HEK293 (cell line): ENCODE results near the gene ZCCHC3.

Experiments used
- EGR2 ChIP-seq: fragments of 450-650 bp; formaldehyde crosslinking; IDR thresholded peaks from 2 replicates; pipeline ENCODE4 v1.5.1; 2016; ENCODE audit warnings: low read depth, missing biosample characterization, missing genetic modification characterization
- GLI4 ChIP-seq: fragments of 450-650 bp; formaldehyde crosslinking; IDR thresholded peaks from 2 replicates; pipeline ENCODE4 v1.5.1; 2016; ENCODE audit warnings: missing biosample characterization, missing genetic modification characterization
- HOXC10 ChIP-seq: sonication (generic); formaldehyde crosslinking; IDR thresholded peaks from 2 replicates; pipeline ENCODE4 v1.8.1; 2023; ENCODE audit warnings: mild to moderate bottlenecking, missing genetic modification reagents
- KLF10 ChIP-seq: fragments of 450-650 bp; IDR thresholded peaks from 2 replicates; pipeline ENCODE4 v1.5.1; 2018; ENCODE audit warnings: missing biosample characterization, mild to moderate bottlenecking, missing genetic modification characterization
- SP7 ChIP-seq: fragments of 450-650 bp; formaldehyde crosslinking; IDR thresholded peaks from 2 replicates; pipeline ENCODE4 v1.5.1; 2016; ENCODE audit warnings: missing biosample characterization, missing genetic modification characterization
- TCF7L2 ChIP-seq: IDR thresholded peaks from 2 replicates; pipeline ENCODE4 v1.6.1; 2011; ENCODE audit warnings: low read depth, mild to moderate bottlenecking, inconsistent platforms, low read length, moderate library complexity, borderline replicate concordance
- WT1 ChIP-seq: fragments of 450-650 bp; formaldehyde crosslinking; IDR thresholded peaks from 2 replicates; pipeline ENCODE4 v1.5.1; 2016; ENCODE audit warnings: missing biosample characterization, missing genetic modification characterization
- ZBTB10 ChIP-seq: fragments of 450-650 bp; formaldehyde crosslinking; IDR thresholded peaks from 2 replicates; pipeline ENCODE4 v1.5.1; 2016; ENCODE audit warnings: missing biosample characterization, missing genetic modification characterization
- ZBTB21 ChIP-seq: fragments of 450-650 bp; formaldehyde crosslinking; IDR thresholded peaks from 2 replicates; pipeline ENCODE4 v1.5.1; 2017; ENCODE audit warnings: missing biosample characterization, missing genetic modification characterization
- ZBTB26 ChIP-seq: fragments of 450-650 bp; formaldehyde crosslinking; optimal IDR thresholded peaks from 2 replicates; pipeline ENCODE3; 2016; ENCODE audit warnings: missing biosample characterization, mild to moderate bottlenecking, missing genetic modification characterization
- ZBTB8A ChIP-seq: fragments of 450-650 bp; formaldehyde crosslinking; IDR thresholded peaks from 2 replicates; pipeline ENCODE4 v1.5.1; 2016; ENCODE audit warnings: missing biosample characterization, missing genetic modification characterization
- ZIC2 ChIP-seq: fragments of 450-650 bp; formaldehyde crosslinking; IDR thresholded peaks from 2 replicates; pipeline ENCODE4 v1.5.1; 2016; ENCODE audit warnings: missing biosample characterization, missing genetic modification characterization
- ZNF132 ChIP-seq: fragments of 450-650 bp; formaldehyde crosslinking; IDR thresholded peaks from 2 replicates; pipeline ENCODE4 v1.5.1; 2017; ENCODE audit warnings: missing biosample characterization, missing genetic modification characterization, borderline replicate concordance
- ZNF133 ChIP-seq: fragments of 450-650 bp; formaldehyde crosslinking; IDR thresholded peaks from 2 replicates; pipeline ENCODE4 v1.5.1; 2016; ENCODE audit warnings: missing biosample characterization, missing genetic modification characterization
- ZNF148 ChIP-seq: fragments of 450-650 bp; formaldehyde crosslinking; IDR thresholded peaks from 2 replicates; pipeline ENCODE4 v1.5.0; 2017; ENCODE audit warnings: missing biosample characterization, missing genetic modification characterization, borderline replicate concordance
- ZNF202 ChIP-seq: fragments of 450-650 bp; formaldehyde crosslinking; IDR thresholded peaks from 2 replicates; pipeline ENCODE4 v1.5.1; 2016; ENCODE audit warnings: missing biosample characterization, missing genetic modification characterization, borderline replicate concordance
- ZNF223 ChIP-seq: fragments of 450-650 bp; formaldehyde crosslinking; IDR thresholded peaks from 2 replicates; pipeline ENCODE4 v1.5.1; 2016; ENCODE audit warnings: missing biosample characterization, missing genetic modification characterization
- ZNF23 ChIP-seq: fragments of 450-650 bp; formaldehyde crosslinking; IDR thresholded peaks from 2 replicates; pipeline ENCODE4 v1.5.1; 2016; ENCODE audit warnings: missing biosample characterization, missing genetic modification characterization, borderline replicate concordance
- ZNF274 ChIP-seq, 2 experiments: fragments of 200-500 bp in 1 of 2; fragments of 450-650 bp in 1 of 2; sonication (Bioruptor generic) in 1 of 2; formaldehyde crosslinking in 1 of 2; IDR thresholded peaks; 2 replicates each; pipeline versions ENCODE4 v1.5.1 to v1.6.1; 2014 to 2016; ENCODE audit warnings: borderline replicate concordance in 1 of 2, inconsistent platforms in 1 of 2, low read length in 1 of 2, missing biosample characterization in 1 of 2, missing genetic modification characterization in 1 of 2
- ZNF354C ChIP-seq: fragments of 450-650 bp; formaldehyde crosslinking; IDR thresholded peaks from 2 replicates; pipeline ENCODE4 v1.5.1; 2016; ENCODE audit warnings: missing biosample characterization, missing genetic modification characterization, low read depth, borderline replicate concordance
- ZNF37A ChIP-seq: fragments of 450-650 bp; IDR thresholded peaks from 2 replicates; pipeline ENCODE4 v1.5.1; 2018; ENCODE audit warnings: missing biosample characterization, missing genetic modification characterization
- ZNF488 ChIP-seq: fragments of 450-650 bp; formaldehyde crosslinking; IDR thresholded peaks from 2 replicates; pipeline ENCODE4 v1.5.1; 2016; ENCODE audit warnings: missing biosample characterization, missing genetic modification characterization
- ZNF544 ChIP-seq: fragments of 450-650 bp; formaldehyde crosslinking; IDR thresholded peaks from 2 replicates; pipeline ENCODE4 v1.5.0; 2017; ENCODE audit warnings: missing biosample characterization, missing genetic modification characterization
- ZNF596 ChIP-seq: fragments of 450-650 bp; IDR thresholded peaks from 2 replicates; pipeline ENCODE4 v1.5.0; 2018; ENCODE audit warnings: missing biosample characterization, mild to moderate bottlenecking, missing genetic modification characterization, moderate library complexity
- ZNF621 ChIP-seq: fragments of 450-650 bp; formaldehyde crosslinking; IDR thresholded peaks from 2 replicates; pipeline ENCODE4 v1.5.1; 2017; ENCODE audit warnings: missing biosample characterization, missing genetic modification characterization
- ZNF654 ChIP-seq: fragments of 450-650 bp; formaldehyde crosslinking; IDR thresholded peaks from 2 replicates; pipeline ENCODE4 v1.5.1; 2016; ENCODE audit warnings: low read depth, missing biosample characterization, missing genetic modification characterization
- ZNF791 ChIP-seq: fragments of 450-650 bp; formaldehyde crosslinking; IDR thresholded peaks from 2 replicates; pipeline ENCODE4 v1.5.1; 2016; ENCODE audit warnings: missing biosample characterization, missing genetic modification characterization
- ZSCAN16 ChIP-seq: fragments of 450-650 bp; formaldehyde crosslinking; IDR thresholded peaks from 2 replicates; pipeline ENCODE4 v1.5.1; 2016; ENCODE audit warnings: missing biosample characterization, missing genetic modification characterization
- TF ChIP-seq, protein P1 (sequence below): fragments of 450-650 bp; formaldehyde crosslinking; conservative IDR thresholded peaks from 2 replicates; pipeline ENCODE4 v1.5.1; 2016; ENCODE audit warnings: low read depth, missing biosample characterization, missing genetic modification characterization

Gene ZCCHC3

GRCh38 chr20:266596-267562 lies 30.5 kb upstream of the ZCCHC3 start (continued):
- TF ChIP-seq, protein P1, sequence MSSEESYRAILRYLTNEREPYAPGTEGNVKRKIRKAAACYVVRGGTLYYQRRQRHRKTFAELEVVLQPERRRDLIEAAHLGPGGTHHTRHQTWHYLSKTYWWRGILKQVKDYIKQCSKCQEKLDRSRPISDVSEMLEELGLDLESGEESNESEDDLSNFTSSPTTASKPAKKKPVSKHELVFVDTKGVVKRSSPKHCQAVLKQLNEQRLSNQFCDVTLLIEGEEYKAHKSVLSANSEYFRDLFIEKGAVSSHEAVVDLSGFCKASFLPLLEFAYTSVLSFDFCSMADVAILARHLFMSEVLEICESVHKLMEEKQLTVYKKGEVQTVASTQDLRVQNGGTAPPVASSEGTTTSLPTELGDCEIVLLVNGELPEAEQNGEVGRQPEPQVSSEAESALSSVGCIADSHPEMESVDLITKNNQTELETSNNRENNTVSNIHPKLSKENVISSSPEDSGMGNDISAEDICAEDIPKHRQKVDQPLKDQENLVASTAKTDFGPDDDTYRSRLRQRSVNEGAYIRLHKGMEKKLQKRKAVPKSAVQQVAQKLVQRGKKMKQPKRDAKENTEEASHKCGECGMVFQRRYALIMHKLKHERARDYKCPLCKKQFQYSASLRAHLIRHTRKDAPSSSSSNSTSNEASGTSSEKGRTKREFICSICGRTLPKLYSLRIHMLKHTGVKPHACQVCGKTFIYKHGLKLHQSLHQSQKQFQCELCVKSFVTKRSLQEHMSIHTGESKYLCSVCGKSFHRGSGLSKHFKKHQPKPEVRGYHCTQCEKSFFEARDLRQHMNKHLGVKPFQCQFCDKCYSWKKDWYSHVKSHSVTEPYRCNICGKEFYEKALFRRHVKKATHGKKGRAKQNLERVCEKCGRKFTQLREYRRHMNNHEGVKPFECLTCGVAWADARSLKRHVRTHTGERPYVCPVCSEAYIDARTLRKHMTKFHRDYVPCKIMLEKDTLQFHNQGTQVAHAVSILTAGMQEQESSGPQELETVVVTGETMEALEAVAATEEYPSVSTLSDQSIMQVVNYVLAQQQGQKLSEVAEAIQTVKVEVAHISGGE (tag by site-specific recombination): no peak
- TF ChIP-seq ZNF148 (tag by site-specific recombination) (no peak), GLI4 (no peak), ZNF791 (no peak), ZBTB26 (tag by site-specific recombination) (peak; percentile 41), ZNF23 (tag by site-specific recombination) (no peak), WT1 (tag by site-specific recombination) (no peak), ZNF132 (tag by site-specific recombination) (no peak), KLF10 (no peak), HOXC10 (CRISPR knock-in tag) (no peak), ZNF488 (tag by site-specific recombination) (no peak), TCF7L2 (no peak), ZNF654 (peak; percentile 85), ZNF274 (IDR thresholded peaks at IDR 0.05; ENCODE audit: low read length) (no peak), ZNF274 (tag by site-specific recombination; IDR thresholded peaks at IDR 0.05; ENCODE audit: borderline replicate concordance) (no peak), SP7 (tag by site-specific recombination) (peak; percentile 79), ZSCAN16 (tag by site-specific recombination) (no peak), ZNF133 (tag by site-specific recombination) (no peak), ZNF544 (tag by site-specific recombination) (no peak), ZNF621 (tag by site-specific recombination) (no peak), ZNF596 (no peak), ZBTB10 (tag by site-specific recombination) (peak; percentile 57; the same call in 1 of the 2 replicates), ZNF354C (tag by site-specific recombination) (no peak), EGR2 (tag by site-specific recombination) (peak; percentile 79), ZIC2 (tag by site-specific recombination) (no peak), ZBTB8A (tag by site-specific recombination) (0 out of 2 replicates have a peak, but pooled peaks have one; percentile 68), ZNF37A (no peak), ZNF202 (tag by site-specific recombination) (no peak), ZBTB21 (no peak), ZNF223 (no peak)
